H9 (cell line): ENCODE measurements around the gene ZNF644. TPM values are rescaled to one million over a fixed set of nuclear protein-coding genes. Genes with fewer than 3 reads are reported as not detected.
A peak's percentile ranks its signal among the peaks of the same experiment; 100 is the strongest.

Experiments
- DNase-seq: peaks from one replicate; pipeline ENCODE4 v3.0.0-alpha.2; 2017
- H2AFZ ChIP-seq: one replicate; pipeline ENCODE4 v1.6.1; 2013; ENCODE audit warnings: mild to moderate bottlenecking, low read length, control low read depth, moderate library complexity
- H2AK5ac ChIP-seq: 2 replicates; pipeline ENCODE4 v1.6.1; 2013; ENCODE audit warnings: low read length, control low read depth, mixed read lengths; ENCODE audit not compliant: insufficient read length
- H2BK120ac ChIP-seq: one replicate; pipeline ENCODE4 v1.6.1; 2013; ENCODE audit warnings: low read depth, mild to moderate bottlenecking, low read length, control low read depth, inconsistent platforms; ENCODE audit not compliant: poor library complexity, severe bottlenecking
- H2BK12ac ChIP-seq: 2 replicates; pipeline ENCODE4 v1.6.1; 2013; ENCODE audit warnings: low read length, control low read depth, mixed read lengths, low read depth; ENCODE audit not compliant: insufficient read length
- H2BK15ac ChIP-seq: 2 replicates; pipeline ENCODE4 v1.6.1; 2013; ENCODE audit warnings: low read depth, low read length, control low read depth
- H2BK20ac ChIP-seq: one replicate; pipeline ENCODE4 v1.6.1; 2013; ENCODE audit warnings: low read depth, mild to moderate bottlenecking, low read length, control low read depth, inconsistent platforms; ENCODE audit not compliant: poor library complexity, severe bottlenecking
- H2BK5ac ChIP-seq: 2 replicates; pipeline ENCODE4 v1.6.1; 2013; ENCODE audit warnings: low read length, control low read depth, mixed read lengths; ENCODE audit not compliant: insufficient read length
- H3K14ac ChIP-seq: 2 replicates; pipeline ENCODE4 v1.6.1; 2013; ENCODE audit warnings: low read length, control low read depth; ENCODE audit not compliant: insufficient read depth
- H3K18ac ChIP-seq: 2 replicates; pipeline ENCODE4 v1.6.1; 2013; ENCODE audit warnings: low read depth, mild to moderate bottlenecking, mixed read lengths, low read length, control low read depth; ENCODE audit not compliant: insufficient read length
- H3K23ac ChIP-seq: 2 replicates; pipeline ENCODE4 v1.6.1; 2013; ENCODE audit warnings: low read length, control low read depth, mixed read lengths, low read depth; ENCODE audit not compliant: insufficient read length
- H3K23me2 ChIP-seq: 2 replicates; pipeline ENCODE4 v1.6.1; 2013; ENCODE audit warnings: low read depth, mild to moderate bottlenecking, mixed read lengths, low read length, control low read depth; ENCODE audit not compliant: insufficient read length, poor library complexity, severe bottlenecking
- H3K27ac ChIP-seq: 2 replicates; pipeline ENCODE4 v1.5.1; 2013; ENCODE audit warnings: low read length, control low read depth, mixed read lengths, low read depth; ENCODE audit not compliant: insufficient read length
- H3K27me3 ChIP-seq: 2 replicates; pipeline ENCODE4 v1.6.1; 2013; ENCODE audit warnings: low read length, control low read depth, inconsistent platforms; ENCODE audit not compliant: insufficient read depth
- H3K4ac ChIP-seq: 2 replicates; pipeline ENCODE4 v1.6.1; 2013; ENCODE audit warnings: low read depth, mild to moderate bottlenecking, control low read depth, inconsistent platforms, low read length, moderate library complexity
- H3K4me1 ChIP-seq: 2 replicates; pipeline ENCODE4 v1.6.1; 2013; ENCODE audit warnings: low read length, control low read depth, inconsistent platforms; ENCODE audit not compliant: insufficient read depth
- H3K4me2 ChIP-seq: 2 replicates; pipeline ENCODE4 v1.6.1; 2013; ENCODE audit warnings: low read length, control low read depth, mixed read lengths; ENCODE audit not compliant: insufficient read length, insufficient read depth
- H3K56ac ChIP-seq: 2 replicates; pipeline ENCODE4 v1.6.1; 2013; ENCODE audit warnings: low read depth, mild to moderate bottlenecking, mixed read lengths, low read length, control low read depth; ENCODE audit not compliant: insufficient read length
- H3K79me1 ChIP-seq: 2 replicates; pipeline ENCODE4 v1.6.1; 2013; ENCODE audit warnings: low read depth, mild to moderate bottlenecking, moderate library complexity, low read length, control low read depth, inconsistent platforms; ENCODE audit not compliant: insufficient read depth, poor library complexity, severe bottlenecking
- H3K79me2 ChIP-seq: 2 replicates; pipeline ENCODE4 v1.6.1; 2013; ENCODE audit warnings: low read length, control low read depth, inconsistent platforms; ENCODE audit not compliant: insufficient read depth
- H3K9ac ChIP-seq: 2 replicates; pipeline ENCODE4 v1.6.1; 2013; ENCODE audit warnings: low read length, control low read depth, mixed read lengths; ENCODE audit not compliant: insufficient read length; ENCODE audit errors: extremely low read depth
- H3K9me3 ChIP-seq: one replicate; pipeline ENCODE4 v1.6.1; 2013; ENCODE audit warnings: low read depth, low read length, inconsistent platforms; ENCODE audit not compliant: control insufficient read depth
- H3T11ph ChIP-seq: one replicate; pipeline ENCODE4 v1.6.1; 2013; ENCODE audit warnings: mild to moderate bottlenecking, low read length, control low read depth, inconsistent platforms
- H4K20me1 ChIP-seq: one replicate; pipeline ENCODE4 v1.6.1; 2013; ENCODE audit not compliant: control insufficient read depth, insufficient read length, insufficient read depth
- H4K5ac ChIP-seq: 2 replicates; pipeline ENCODE4 v1.6.1; 2013; ENCODE audit warnings: low read depth, mild to moderate bottlenecking, mixed read lengths, low read length, control low read depth; ENCODE audit not compliant: insufficient read length
- H4K8ac ChIP-seq: replicated peaks from 2 replicates; pipeline ENCODE4 v1.6.1; 2013; ENCODE audit warnings: low read length, control low read depth, mixed read lengths, low read depth; ENCODE audit not compliant: insufficient read length
- H4K91ac ChIP-seq: 2 replicates; pipeline ENCODE4 v1.6.1; 2013; ENCODE audit warnings: low read depth, mild to moderate bottlenecking, moderate library complexity, mixed read lengths, low read length, control low read depth; ENCODE audit not compliant: insufficient read length
- H3K27ac Mint-ChIP-seq, 3 experiments: 2 replicates in 2 of 3; 3 replicates in 1 of 3; pipeline ENCODE4 v1.8.0; 2020 to 2021; ENCODE audit warnings: mixed read lengths in 3 of 3, mild to moderate bottlenecking in 1 of 3, moderate library complexity in 1 of 3
- H3K27me3 Mint-ChIP-seq: 2 replicates; pipeline ENCODE4 v1.8.0; 2021; ENCODE audit warnings: low read depth, mild to moderate bottlenecking, moderate library complexity, mixed read lengths
- H3K36me3 Mint-ChIP-seq, 3 experiments: 2 replicates in 2 of 3; 3 replicates in 1 of 3; pipeline ENCODE4 v1.8.0; 2020 to 2021; ENCODE audit warnings: low read depth in 3 of 3, mixed read lengths in 3 of 3; ENCODE audit not compliant: insufficient read depth in 1 of 3
- H3K4me1 Mint-ChIP-seq, 2 experiments: 2 replicates each; pipeline ENCODE4 v1.8.0; 2020; ENCODE audit warnings: mixed read lengths in 2 of 2
- H3K4me3 Mint-ChIP-seq, 2 experiments: 2 replicates in 1 of 2; 3 replicates in 1 of 2; pipeline ENCODE4 v1.8.0; 2020 to 2021; ENCODE audit warnings: mild to moderate bottlenecking in 2 of 2, mixed read lengths in 2 of 2, moderate library complexity in 1 of 2
- H3K9me3 Mint-ChIP-seq, 2 experiments: 2 replicates in 1 of 2; 3 replicates in 1 of 2; pipeline ENCODE4 v1.8.0; 2020; ENCODE audit warnings: mild to moderate bottlenecking in 2 of 2, mixed read lengths in 2 of 2, moderate library complexity in 1 of 2
- CTCF ChIP-seq: fragments of 200-600 bp; sonication (generic); conservative IDR thresholded peaks from 3 replicates; pipeline ENCODE4 v1.8.0; 2021; ENCODE audit warnings: antibody characterized with exemption, mild to moderate bottlenecking
- WGBS: extraction: QIAGEN DNeasy Blood & Tissue Kit; methylation state at CpG from one replicate; pipeline ENCODE4 v1.1.7; 2013; ENCODE audit warnings: missing lambda C conversion rate, low lambda C conversion rate, mixed read lengths; ENCODE audit not compliant: insufficient read length; ENCODE audit errors: extremely low coverage; 5-methylcytosine and 5-hydroxymethylcytosine counted together
- total RNA-seq: library from RNA; stranded (reverse); gene quantifications from 2 replicates; pipeline ENCODE4 v1.2.1, GENCODE V29; 2021

The ZNF644 gene
- total RNA-seq, 1 experiment from 2014 or later: 78.9 TPM

GRCh38 chr1:90987841-90988240 lies 34.0 kb downstream of the ZNF644 start:
- Histone ChIP-seq H3K79me1 (peaks cover 6% of the 10 kb centered on the region), H3K79me2 (peaks cover 43% of the 10 kb centered on the region; the same call in 1 of the 2 replicates), H3K4me1 (no peaks in the 10 kb centered on the region), H3K18ac (no peak overlapping the region), H3K14ac (no peak overlapping the region), H4K20me1 (no peaks in the 10 kb centered on the region), H3K56ac (no peak overlapping the region), H3K27me3 (no peaks in the 10 kb centered on the region), H4K91ac (no peak overlapping the region), H2BK5ac (no peak overlapping the region), H2AK5ac (no peak overlapping the region), H4K5ac (no peak overlapping the region), H2AFZ (no peak overlapping the region), H3K4me2 (no peak overlapping the region), H2BK12ac (no peak overlapping the region), H3K9ac (no peak overlapping the region), H2BK15ac (no peak overlapping the region), H3K23ac (no peak overlapping the region), H3K4ac (no peak overlapping the region), H3K9me3 (peaks cover 8% of the 10 kb centered on the region), H4K8ac (no peak overlapping the region), H3K23me2 (no peaks in the 10 kb centered on the region), H2BK20ac (no peak overlapping the region), H2BK120ac (no peak overlapping the region), H3K27ac (no peak overlapping the region), H3T11ph (no peak overlapping the region)
- Mint-ChIP-seq H3K27ac (peak overlapping the region in 1 of 3 experiments; percentile 54; a peak in 1 of 7 replicates), H3K4me1 (peaks cover 19 to 23% of the 10 kb centered on the region in 2 experiments), H3K36me3 (peaks cover 53 to 60% (median 55%) of the 10 kb centered on the region in 3 experiments), H3K9me3 (peaks cover 38% of the 10 kb centered on the region in 2 experiments), H3K27me3 (no peaks in the 10 kb centered on the region), H3K4me3 (no peak overlapping the region)
- no peak for TF ChIP-seq CTCF
- no CpG with 5 or more reads among the region's 2 CpGs for WGBS
- no peak for DNase-seq
